CD4-positive, alpha-beta T cell treated with Interleukin-21 for 1 hour (primary cell): ENCODE measurements around the gene CYP2A6.
A peak's percentile ranks its signal among the peaks of the same experiment; 100 is the strongest.

Experiments used
- DNase-seq: peaks from one replicate; pipeline ENCODE4 v3.0.0-alpha.2; 2020

Gene CYP2A6

GRCh38 chr19:40801426-40802299 is 48.6 kb downstream of the CYP2A6 start:
- DNase-seq: no peak

GRCh38 chr19:40800997-40801377 is 49.3 kb downstream of the CYP2A6 start:
- no peak for DNase-seq

- DNase-seq: no peak
Measured at GRCh38 chr19:40800339-40800996, 49.8 kb downstream of the CYP2A6 start.

- no peak for DNase-seq
Measured at GRCh38 chr19:40799558-40800338, 50.5 kb downstream of the CYP2A6 start.

GRCh38 chr19:40798683-40799557 is 51.3 kb downstream of the CYP2A6 start, which contains the start of gene EGLN2:
Gene EGLN2 (plus strand): TSS chr19:40799191. CDS start chr19:40800573, 1,382 bp downstream.
- DNase-seq: peak; percentile 100

- peak; percentile 78 for DNase-seq
Measured at GRCh38 chr19:40797963-40798682, 52.1 kb downstream of the CYP2A6 start.

GRCh38 chr19:40797166-40797962 is 52.9 kb downstream of the CYP2A6 start:
- DNase-seq: no peak
